ENCODE data around the gene TADA2A. TPM values are rescaled to one million over a fixed set of nuclear protein-coding genes. Genes with fewer than 3 reads are reported as not detected.

The TADA2A gene
- total RNA-seq, 1 donor from 2014 or later = 42.0 TPM

- no peaks in the 10 kb centered on the region for H3K4me1 Mint-ChIP-seq
- POLR2A ChIA-PET = no interaction called here
- H3K9me3 Mint-ChIP-seq = no peaks in the 10 kb centered on the region
- no peak for DNase-seq
- H3K27ac Mint-ChIP-seq = no peak overlapping the region
- no peak overlapping the region for H3K4me3 Mint-ChIP-seq
- CTCF ChIA-PET = no interaction called here
- no peak for ATAC-seq (ENCODE audit: low read depth)
- no peaks in the 10 kb centered on the region for H3K27me3 Mint-ChIP-seq
- TF ChIP-seq, protein P1, sequence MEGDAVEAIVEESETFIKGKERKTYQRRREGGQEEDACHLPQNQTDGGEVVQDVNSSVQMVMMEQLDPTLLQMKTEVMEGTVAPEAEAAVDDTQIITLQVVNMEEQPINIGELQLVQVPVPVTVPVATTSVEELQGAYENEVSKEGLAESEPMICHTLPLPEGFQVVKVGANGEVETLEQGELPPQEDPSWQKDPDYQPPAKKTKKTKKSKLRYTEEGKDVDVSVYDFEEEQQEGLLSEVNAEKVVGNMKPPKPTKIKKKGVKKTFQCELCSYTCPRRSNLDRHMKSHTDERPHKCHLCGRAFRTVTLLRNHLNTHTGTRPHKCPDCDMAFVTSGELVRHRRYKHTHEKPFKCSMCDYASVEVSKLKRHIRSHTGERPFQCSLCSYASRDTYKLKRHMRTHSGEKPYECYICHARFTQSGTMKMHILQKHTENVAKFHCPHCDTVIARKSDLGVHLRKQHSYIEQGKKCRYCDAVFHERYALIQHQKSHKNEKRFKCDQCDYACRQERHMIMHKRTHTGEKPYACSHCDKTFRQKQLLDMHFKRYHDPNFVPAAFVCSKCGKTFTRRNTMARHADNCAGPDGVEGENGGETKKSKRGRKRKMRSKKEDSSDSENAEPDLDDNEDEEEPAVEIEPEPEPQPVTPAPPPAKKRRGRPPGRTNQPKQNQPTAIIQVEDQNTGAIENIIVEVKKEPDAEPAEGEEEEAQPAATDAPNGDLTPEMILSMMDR (IDR thresholded peaks at IDR 0.05) = no peak
- intact Hi-C loops (cut with micrococcal nuclease) = no loop called here
- H3K36me3 Mint-ChIP-seq (ENCODE audit: low read depth) = no peaks in the 10 kb centered on the region
Measured at GRCh38 chr17:37502009-37502936, 95.6 kb downstream of the TADA2A start.

DNA sequence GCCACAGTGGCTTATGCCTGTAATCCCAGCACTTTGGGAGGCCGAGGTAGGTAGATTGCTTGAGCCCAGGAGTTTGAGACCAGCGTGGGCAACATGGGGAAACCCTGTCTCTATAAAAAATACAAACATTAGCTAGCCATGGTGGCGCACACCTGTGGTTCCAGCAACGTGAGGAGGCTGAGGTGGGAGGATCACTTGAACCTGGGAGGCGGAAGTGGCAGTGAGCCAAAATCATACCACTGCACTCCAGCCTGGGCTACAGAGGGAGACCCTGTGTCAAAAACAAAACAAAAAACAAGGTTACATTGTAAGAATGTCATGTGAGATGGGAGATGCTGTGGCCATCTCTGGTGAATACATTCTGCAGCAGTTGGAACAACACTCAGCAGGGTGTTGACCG, 96.5 kb downstream of the TADA2A start:
- CTCF ChIA-PET = no interaction called here
- Mint-ChIP-seq H3K36me3 (ENCODE audit: low read depth) (no peaks in the 10 kb centered on the region), H3K27me3 (no peaks in the 10 kb centered on the region), H3K27ac (no peak overlapping the region), H3K4me1 (no peaks in the 10 kb centered on the region), H3K9me3 (no peaks in the 10 kb centered on the region), H3K4me3 (no peak overlapping the region)
- DNase-seq = no peak
- POLR2A ChIA-PET = no interaction called here
- TF ChIP-seq, protein P1 (IDR thresholded peaks at IDR 0.05) = no peak
- intact Hi-C loops (cut with micrococcal nuclease) = no loop called here
- no peak for ATAC-seq (ENCODE audit: low read depth)

GRCh38 chr17:37505333-37505732, 98.6 kb downstream of the TADA2A start:
- DNase-seq (no peak), ATAC-seq (ENCODE audit: low read depth) (no peak)
- CTCF ChIA-PET = no interaction called here
- H3K27me3 Mint-ChIP-seq = no peaks in the 10 kb centered on the region
- POLR2A ChIA-PET = no interaction called here
- H3K27ac Mint-ChIP-seq = no peak overlapping the region
- H3K4me3 Mint-ChIP-seq = no peak overlapping the region
- no peaks in the 10 kb centered on the region for H3K4me1 Mint-ChIP-seq
- TF ChIP-seq, protein P1 (IDR thresholded peaks at IDR 0.05) = no peak
- intact Hi-C loops (cut with micrococcal nuclease) = no loop called here
- H3K9me3 Mint-ChIP-seq = no peaks in the 10 kb centered on the region
- H3K36me3 Mint-ChIP-seq (ENCODE audit: low read depth) = no peaks in the 10 kb centered on the region

DNA sequence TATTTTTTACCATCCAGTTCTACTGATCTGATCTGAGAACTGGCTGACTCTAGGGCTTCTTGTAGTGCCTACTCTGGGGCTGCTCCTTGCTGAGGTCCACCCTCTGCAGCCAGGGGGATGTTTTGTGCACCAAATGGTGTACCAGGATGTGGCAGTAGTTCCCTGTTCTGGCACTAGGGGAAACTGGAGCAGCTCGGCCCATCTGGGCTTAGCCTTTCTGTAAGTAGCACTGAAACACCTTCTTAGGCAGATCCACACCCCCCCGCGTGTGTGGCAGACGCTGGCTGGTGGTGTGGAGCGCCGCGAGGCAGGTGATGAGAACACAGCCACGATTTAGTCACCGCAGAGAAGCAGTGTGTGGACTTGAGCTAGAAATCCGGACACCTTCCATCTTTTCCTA, 100.0 kb downstream of the TADA2A start:
- ChIA-PET CTCF (no interaction called here), POLR2A (no interaction called here)
- Mint-ChIP-seq H3K36me3 (ENCODE audit: low read depth) (no peaks in the 10 kb centered on the region), H3K4me1 (no peaks in the 10 kb centered on the region), H3K27me3 (no peaks in the 10 kb centered on the region), H3K9me3 (no peaks in the 10 kb centered on the region), H3K4me3 (no peak overlapping the region), H3K27ac (no peak overlapping the region)
- no peak for DNase-seq
- ATAC-seq (ENCODE audit: low read depth) = peak; percentile 52
- intact Hi-C loops (cut with micrococcal nuclease) = no loop called here
- TF ChIP-seq, protein P1 (IDR thresholded peaks at IDR 0.05) = no peak

GRCh38 chr17:37507111-37507510, 100.4 kb downstream of the TADA2A start:
- TF ChIP-seq, protein P1 (IDR thresholded peaks at IDR 0.05) = no peak
- ChIA-PET POLR2A (no interaction called here), CTCF (no interaction called here)
- Mint-ChIP-seq H3K36me3 (ENCODE audit: low read depth) (peaks cover 3% of the 10 kb centered on the region), H3K27me3 (no peaks in the 10 kb centered on the region), H3K4me1 (no peaks in the 10 kb centered on the region), H3K9me3 (no peaks in the 10 kb centered on the region), H3K27ac (no peak overlapping the region), H3K4me3 (no peak overlapping the region)
- ATAC-seq (ENCODE audit: low read depth) = no peak
- DNase-seq = no peak
- intact Hi-C loops (cut with micrococcal nuclease) = no loop called here

All from activated B cell treated with CpG ODN at 0.5 μM for 24 hours (primary cell).